Mucosa of rectum (tissue), 2 donors: ENCODE results near the gene HDAC10.

ENCODE experiments used
- H3K27ac ChIP-seq, 2 donors: one replicate each; pipeline ENCODE4 v1.7.0; 2013; ENCODE audit warnings: inconsistent platforms in 2 of 2, low read depth in 2 of 2, low read length in 2 of 2
- H3K27me3 ChIP-seq, 2 donors: one replicate each; pipeline ENCODE4 v1.7.0; 2013; ENCODE audit warnings: low read length in 2 of 2; ENCODE audit not compliant: control insufficient read depth in 2 of 2, insufficient read depth in 2 of 2
- H3K36me3 ChIP-seq, 2 donors: one replicate each; pipeline ENCODE4 v1.7.0; 2013; ENCODE audit warnings: low read length in 2 of 2; ENCODE audit not compliant: control insufficient read depth in 2 of 2, insufficient read depth in 2 of 2
- H3K4me1 ChIP-seq, 2 donors: one replicate each; pipeline ENCODE4 v1.7.0; 2013; ENCODE audit warnings: low read length in 2 of 2, mild to moderate bottlenecking in 1 of 2; ENCODE audit not compliant: control insufficient read depth in 2 of 2, insufficient read depth in 2 of 2
- H3K4me3 ChIP-seq, 2 donors: one replicate each; pipeline ENCODE4 v1.7.0; 2013; ENCODE audit warnings: low read length in 2 of 2
- H3K9ac ChIP-seq, 2 donors: one replicate each; pipeline ENCODE4 v1.7.0; 2013; ENCODE audit warnings: low read length in 2 of 2, low read depth in 1 of 2, mild to moderate bottlenecking in 1 of 2
- H3K9me3 ChIP-seq, 2 donors: one replicate each; pipeline ENCODE4 v1.7.0; 2013; ENCODE audit warnings: low read length in 2 of 2; ENCODE audit not compliant: control insufficient read depth in 2 of 2
- donor health status: healthy.
- donor health status: Normal muscosa, but diverticular disease.

HDAC10 gene

DNA sequence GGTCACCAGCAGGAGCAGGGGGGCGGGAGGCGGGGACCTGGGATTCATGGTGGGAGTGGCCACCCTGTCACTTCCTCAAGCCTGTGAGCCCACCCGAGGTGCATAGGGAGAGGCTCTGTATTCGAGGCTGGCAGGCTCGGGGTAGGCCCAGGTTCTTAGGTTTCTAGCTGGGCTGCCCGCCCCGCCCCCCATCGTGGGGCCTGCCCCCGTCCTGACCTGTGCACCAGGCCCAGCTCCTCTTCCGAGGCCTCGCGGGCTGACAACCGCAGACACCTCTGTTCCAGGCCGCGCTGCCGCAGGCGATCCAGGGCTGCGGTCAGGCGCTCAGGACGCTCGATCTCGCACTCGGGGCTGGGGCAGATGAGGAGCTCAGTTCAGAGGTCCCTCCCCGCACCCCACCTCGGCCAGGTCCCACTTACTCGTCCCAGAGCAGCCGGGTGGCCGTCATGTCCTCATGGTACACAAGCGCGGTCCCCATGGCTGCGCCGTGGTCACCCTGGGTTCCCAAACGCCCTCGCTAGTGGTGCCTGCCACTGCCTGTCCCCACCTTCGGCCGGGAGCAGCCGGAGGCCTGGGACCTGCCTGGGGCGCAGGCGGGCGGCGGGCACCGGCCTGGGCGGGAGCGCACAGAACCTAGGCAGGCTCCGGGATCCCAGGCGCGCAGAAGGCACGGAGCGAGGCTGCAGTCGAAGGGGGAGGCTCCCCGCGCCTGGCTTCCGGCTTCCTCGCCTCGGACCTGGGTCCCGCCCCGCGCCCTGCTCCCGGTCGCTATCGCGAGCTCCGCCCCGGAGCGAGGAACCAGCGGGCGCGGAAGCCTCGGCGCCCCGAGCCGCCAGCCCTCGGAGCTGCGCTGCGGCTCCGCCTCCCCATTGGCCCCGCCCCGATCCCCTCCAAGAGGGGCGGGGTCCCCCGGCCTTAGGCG is at the start of gene HDAC10:
Gene HDAC10, minus strand, starts transcription at position 711 of the 922 bp plus-strand sequence. Its CDS starts 233 bp downstream, at position 478.
- Histone ChIP-seq H3K27me3 (no peaks in the 10 kb centered on the region), H3K27ac (peak within 1 kb of the TSS; percentile 49 to 79), H3K4me3 (peak within 1 kb of the TSS; percentile 79 to 87), H3K4me1 (peaks cover 29 to 30% of the 10 kb centered on the region in 2 donors), H3K9me3 (no peaks in the 10 kb centered on the region), H3K36me3 (peaks cover 6 to 24% of the 10 kb centered on the region in 2 donors), H3K9ac (peak within 1 kb of the TSS; percentile 78 to 79)

DNA sequence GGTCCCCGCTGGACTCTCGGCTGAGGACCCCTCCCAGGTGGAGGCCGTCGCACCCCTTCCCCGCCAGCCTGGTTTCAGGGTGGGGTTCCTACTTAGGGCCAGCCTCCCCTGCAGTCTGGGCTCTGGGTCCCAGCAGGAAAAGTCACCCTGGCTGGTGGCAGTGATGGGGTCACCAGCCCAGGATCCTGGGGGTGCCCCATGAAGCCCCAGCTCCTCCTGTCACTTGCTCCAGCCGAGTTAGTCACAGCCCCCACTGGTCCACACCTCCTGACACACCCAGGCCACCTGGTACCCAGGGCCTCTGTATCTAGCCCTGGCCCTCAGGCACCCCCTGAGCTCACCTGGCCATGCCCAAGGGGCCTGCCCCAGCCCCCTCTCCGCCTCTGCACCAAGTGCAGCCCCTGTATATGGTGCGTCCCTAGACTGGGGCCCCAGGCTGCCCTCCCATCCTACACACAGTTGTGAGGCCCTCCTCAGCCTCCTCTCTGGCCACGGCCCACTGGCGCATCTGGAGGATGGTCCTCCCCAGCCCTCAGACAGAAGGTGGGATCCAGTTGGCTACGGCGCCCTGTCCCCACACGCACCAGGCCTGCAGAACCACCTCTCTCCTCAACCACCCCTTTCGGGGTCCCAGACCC is 49.7 kb upstream of the HDAC10 start:
- Histone ChIP-seq H3K4me3 (peak overlapping the region in 1 of 2 donors; percentile 10), H3K9me3 (no peaks in the 10 kb centered on the region), H3K27me3 (no peaks in the 10 kb centered on the region), H3K36me3 (peaks cover 0 to 4% of the 10 kb centered on the region in 2 donors), H3K9ac (no peak overlapping the region), H3K27ac (peak overlapping the region; percentile 36 to 52), H3K4me1 (peaks cover 65 to 83% of the 10 kb centered on the region in 2 donors)

GRCh38 chr22:50299785-50300619 is 48.9 kb upstream of the HDAC10 start:
- peak overlapping the region; percentile 75 to 82 for H3K27ac ChIP-seq
- peaks cover 0 to 4% of the 10 kb centered on the region in 2 donors for H3K36me3 ChIP-seq
- no peaks in the 10 kb centered on the region for H3K9me3 ChIP-seq
- H3K27me3 ChIP-seq, result no peaks in the 10 kb centered on the region
- H3K4me1 ChIP-seq, result peaks cover 58 to 78% of the 10 kb centered on the region in 2 donors
- H3K4me3 ChIP-seq, result peak overlapping the region; percentile 44 to 52
- peak overlapping the region in 1 of 2 donors; percentile 62 for H3K9ac ChIP-seq

DNA sequence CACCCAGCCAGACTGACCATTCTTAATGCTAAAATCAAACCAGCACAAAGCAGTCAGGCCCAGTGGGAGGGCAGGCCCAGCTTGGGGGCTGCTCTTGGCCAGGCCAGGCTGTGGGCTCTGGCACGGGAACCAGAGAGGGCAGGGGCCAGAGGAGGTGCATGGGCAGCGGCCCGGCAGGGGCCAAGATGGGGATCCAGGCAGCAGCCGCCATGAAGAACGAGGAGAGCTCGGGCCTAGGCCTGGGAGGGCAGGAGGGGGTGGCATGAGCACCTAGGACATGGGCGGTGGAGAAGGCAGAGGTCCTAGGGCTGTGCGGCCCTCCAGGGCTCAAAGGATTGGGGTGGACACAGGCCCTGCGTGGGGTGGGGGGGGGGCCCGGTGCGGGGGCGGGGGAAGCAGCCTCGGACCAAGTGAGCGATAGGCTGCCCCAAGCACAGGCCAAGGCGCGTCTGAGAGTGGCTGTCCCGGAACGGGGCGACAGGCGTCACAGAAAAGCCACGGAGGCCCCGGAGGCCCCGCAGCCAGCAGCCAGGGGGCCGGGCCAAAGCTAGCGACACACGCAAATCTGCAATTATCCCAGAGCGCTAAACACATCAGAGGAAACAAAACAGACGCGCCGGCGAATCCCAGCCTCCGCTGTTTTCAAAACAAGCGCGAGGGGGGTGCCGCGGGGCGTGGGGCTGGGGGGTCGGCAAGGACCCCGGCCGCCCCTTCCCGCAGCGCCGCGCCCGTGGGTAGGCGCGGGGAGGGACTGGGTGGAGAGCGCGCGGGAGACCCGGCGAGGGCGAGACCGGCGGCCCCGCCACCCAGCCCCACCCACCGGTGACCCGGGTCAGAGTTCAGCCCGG is 48.1 kb upstream of the HDAC10 start:
- Histone ChIP-seq H3K36me3 (peaks cover 0 to 4% of the 10 kb centered on the region in 2 donors), H3K4me3 (peak overlapping the region; percentile 26 to 52), H3K9me3 (no peaks in the 10 kb centered on the region), H3K27me3 (no peaks in the 10 kb centered on the region), H3K27ac (peak overlapping the region; percentile 48 to 82), H3K9ac (peak overlapping the region in 1 of 2 donors; percentile 62), H3K4me1 (peaks cover 58 to 78% of the 10 kb centered on the region in 2 donors)

DNA sequence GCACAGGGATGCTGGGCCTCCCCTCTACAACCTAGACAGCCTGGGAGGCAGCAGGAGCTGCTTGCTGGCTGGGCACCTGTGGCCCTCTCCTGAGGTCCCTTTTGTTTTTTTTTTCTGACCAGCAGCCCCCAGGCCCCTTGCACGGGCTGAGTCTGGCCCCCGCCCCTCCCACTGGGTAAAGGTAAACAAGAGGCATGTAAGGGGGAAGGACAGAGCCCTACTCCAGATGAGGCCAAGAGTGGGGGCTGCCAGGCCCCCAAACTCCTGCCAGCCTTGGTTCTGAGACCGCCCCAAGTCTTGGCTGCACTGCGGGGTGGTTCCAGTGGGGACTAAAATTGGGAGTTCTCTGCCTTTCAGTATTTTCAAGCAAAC is 47.2 kb upstream of the HDAC10 start:
- Histone ChIP-seq H3K4me3 (no peak overlapping the region), H3K27me3 (no peaks in the 10 kb centered on the region), H3K9me3 (no peaks in the 10 kb centered on the region), H3K4me1 (peaks cover 56 to 78% of the 10 kb centered on the region in 2 donors), H3K9ac (no peak overlapping the region), H3K36me3 (peaks cover 0 to 4% of the 10 kb centered on the region in 2 donors), H3K27ac (no peak overlapping the region)

GRCh38 chr22:50297510-50298265 is 46.6 kb upstream of the HDAC10 start:
- H3K27ac ChIP-seq, result peak overlapping the region in 1 of 2 donors; percentile 17
- H3K4me3 ChIP-seq, result no peak overlapping the region
- peaks cover 0 to 4% of the 10 kb centered on the region in 2 donors for H3K36me3 ChIP-seq
- H3K4me1 ChIP-seq, result peaks cover 54 to 78% of the 10 kb centered on the region in 2 donors
- no peaks in the 10 kb centered on the region for H3K9me3 ChIP-seq
- H3K27me3 ChIP-seq, result no peaks in the 10 kb centered on the region
- no peak overlapping the region for H3K9ac ChIP-seq

DNA sequence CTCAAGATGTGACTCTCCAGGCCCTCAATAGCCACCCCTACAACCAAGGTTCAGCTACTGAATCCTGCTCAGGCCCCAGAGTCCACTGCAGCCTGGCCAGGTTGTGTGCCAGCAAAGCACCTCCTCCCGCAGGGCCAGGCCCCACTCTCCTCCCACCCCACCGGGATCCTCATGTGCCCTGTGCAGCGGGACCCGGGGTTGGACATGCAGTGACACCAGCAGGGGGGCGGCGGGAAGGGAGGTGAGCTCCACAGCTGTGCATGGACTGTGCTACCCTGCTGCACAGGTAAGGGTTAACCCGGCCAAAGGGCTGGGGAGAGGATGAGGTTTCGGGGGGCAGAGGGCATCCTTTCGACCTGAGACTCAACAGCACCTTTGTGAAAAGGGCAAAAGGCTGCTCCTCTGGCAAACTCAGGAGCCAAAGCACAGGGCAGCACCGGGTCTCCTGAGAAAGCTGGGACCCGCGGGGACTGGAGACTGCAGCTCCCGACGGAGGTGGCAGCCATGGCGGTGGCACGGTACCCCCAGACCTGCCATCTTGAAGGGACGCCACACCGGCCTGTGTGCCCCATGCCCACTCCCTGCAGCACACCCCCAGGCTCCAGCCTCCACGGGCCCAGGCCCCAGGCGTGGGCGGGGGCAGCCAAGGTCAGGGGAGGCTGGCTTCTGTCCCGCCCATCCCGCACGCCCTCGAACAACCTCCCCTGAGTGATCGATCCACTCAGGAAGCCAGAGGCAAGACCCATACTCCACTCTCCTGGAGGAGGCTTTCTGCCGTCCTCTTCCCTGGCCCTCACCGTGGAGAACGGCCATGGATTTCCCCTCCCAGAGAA is 45.8 kb upstream of the HDAC10 start:
- H3K27me3 ChIP-seq, result no peaks in the 10 kb centered on the region
- H3K9me3 ChIP-seq, result no peaks in the 10 kb centered on the region
- peaks cover 0 to 4% of the 10 kb centered on the region in 2 donors for H3K36me3 ChIP-seq
- H3K4me3 ChIP-seq, result peak overlapping the region in 1 of 2 donors; percentile 16
- peak overlapping the region in 1 of 2 donors; percentile 38 for H3K9ac ChIP-seq
- peaks cover 49 to 75% of the 10 kb centered on the region in 2 donors for H3K4me1 ChIP-seq
- no peak overlapping the region for H3K27ac ChIP-seq

DNA sequence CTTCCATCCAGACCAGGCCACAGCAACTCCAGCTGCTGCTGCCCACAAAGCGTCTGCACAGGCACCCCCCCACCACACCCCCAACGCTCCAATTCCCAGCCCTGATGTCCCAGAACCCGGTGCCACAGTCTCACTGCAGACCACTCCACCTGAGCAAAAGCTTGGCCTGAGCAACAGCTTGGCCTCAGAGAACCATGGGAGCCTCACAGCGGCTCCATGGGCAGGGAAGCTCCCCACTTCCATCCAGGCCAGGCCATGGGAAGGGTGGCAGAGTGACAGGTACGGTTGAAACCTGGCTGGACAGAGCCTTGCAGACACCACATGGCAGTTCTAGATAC is 43.2 kb upstream of the HDAC10 start:
- peak overlapping the region; percentile 31 to 56 for H3K4me3 ChIP-seq
- peaks cover 34 to 57% of the 10 kb centered on the region in 2 donors for H3K4me1 ChIP-seq
- H3K27me3 ChIP-seq, result no peaks in the 10 kb centered on the region
- peak overlapping the region; percentile 94 to 95 for H3K27ac ChIP-seq
- peak overlapping the region; percentile 63 to 71 for H3K9ac ChIP-seq
- H3K9me3 ChIP-seq, result no peaks in the 10 kb centered on the region
- H3K36me3 ChIP-seq, result peaks cover 11 to 23% of the 10 kb centered on the region in 2 donors
